HCT116 (cell line): Measurements from ENCODE around the gene GLIPR1.

ENCODE experiments used
- CTCF ChIP-seq, 3 experiments: fragments of 200-600 bp in 1 of 3; sonication (generic) in 1 of 3; IDR thresholded peaks in 2 of 3; conservative IDR thresholded peaks in 1 of 3; 2 replicates each; pipeline ENCODE4 v1.5.1; 2012 to 2017; ENCODE audit warnings: low read depth in 2 of 3, low read length in 2 of 3, antibody characterized with exemption in 1 of 3, borderline replicate concordance in 1 of 3, control low read depth in 1 of 3, mild to moderate bottlenecking in 1 of 3, mixed read lengths in 1 of 3, mixed run types in 1 of 3, moderate library complexity in 1 of 3; ENCODE audit not compliant: insufficient read depth in 1 of 3
- FOSL1 ChIP-seq: IDR thresholded peaks from 2 replicates; pipeline ENCODE4 v1.6.1; 2012; ENCODE audit warnings: low read depth
- YY1 ChIP-seq: IDR thresholded peaks from 2 replicates; pipeline ENCODE4 v1.6.1; 2011; ENCODE audit warnings: low read length, low read depth, moderate library complexity, mild to moderate bottlenecking; ENCODE audit not compliant: insufficient replicate concordance; ENCODE audit errors: extremely low read depth
- ZNF274 ChIP-seq: fragments of 200-500 bp; sonication (Bioruptor generic); IDR thresholded peaks from 2 replicates; pipeline ENCODE4 v1.6.1; 2014; ENCODE audit warnings: mild to moderate bottlenecking, low read depth, low read length, inconsistent platforms

- TF ChIP-seq CTCF (IDR thresholded peaks at IDR 0.05 in 2 of 3, conservative IDR thresholded peaks at IDR 0.05 in 1 of 3; ENCODE audit: borderline replicate concordance in 1 of 3, insufficient read depth in 1 of 3, low read depth in 2 of 3, low read length in 2 of 3) = no peak
- TF ChIP-seq FOSL1 = no peak
- TF ChIP-seq ZNF274 = no peak
- TF ChIP-seq YY1 = no peak
These were observed 3.4 kb upstream of the GLIPR1 start for GRCh38 chr12:75477137-75477536.
